Measurements from ENCODE around the gene SMCO3.

DNA sequence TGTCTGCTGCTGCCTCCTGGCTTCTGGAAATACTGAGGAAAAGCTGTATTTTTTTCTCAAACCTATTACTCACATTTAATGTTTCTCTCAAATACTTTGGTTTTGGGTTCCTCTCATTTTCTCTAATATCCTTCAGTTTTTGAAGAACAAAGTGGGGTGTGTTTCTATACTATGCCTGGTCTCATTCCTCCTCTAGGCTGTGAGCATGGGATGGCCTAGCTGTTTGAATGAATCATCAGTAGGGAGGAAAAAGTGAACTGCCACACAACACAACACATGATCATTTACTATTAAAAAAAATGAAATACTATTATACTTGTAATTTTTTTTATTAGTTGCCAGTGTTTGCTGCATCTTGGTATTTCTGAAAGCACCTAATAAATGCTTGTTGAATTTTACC is 11.3 kb upstream of the SMCO3 start:
- TF ChIP-seq ZNF654 (tag by site-specific recombination; IDR thresholded peaks at IDR 0.05; ENCODE audit: low read depth), result no peak
- TF ChIP-seq CTCF (tag by site-specific recombination; IDR thresholded peaks at IDR 0.05), result no peak
- TF ChIP-seq ZNF704 (tag by site-specific recombination; IDR thresholded peaks at IDR 0.05), result no peak
- no peak for TF ChIP-seq ZNF521 (tag by site-specific recombination; IDR thresholded peaks at IDR 0.05)
- TF ChIP-seq ZNF274 (IDR thresholded peaks at IDR 0.05; ENCODE audit: low read length), result no peak
- no peak for TF ChIP-seq ZNF274 (tag by site-specific recombination; IDR thresholded peaks at IDR 0.05; ENCODE audit: borderline replicate concordance)
- no peak for TF ChIP-seq ZNF335 (tag by site-specific recombination; conservative IDR thresholded peaks at IDR 0.05)
- TF ChIP-seq ZNF549 (tag by site-specific recombination; IDR thresholded peaks at IDR 0.05), result no peak
- no peak for TF ChIP-seq ZNF112 (tag by site-specific recombination; IDR thresholded peaks at IDR 0.05)
- TF ChIP-seq WT1 (tag by site-specific recombination; IDR thresholded peaks at IDR 0.05), result no peak
- no peak for TF ChIP-seq ZNF350 (tag by site-specific recombination; IDR thresholded peaks at IDR 0.05)
- no peak for TF ChIP-seq PRDM1 (tag by site-specific recombination; IDR thresholded peaks at IDR 0.05)
- no peak for TF ChIP-seq ZNF600 (tag by site-specific recombination; IDR thresholded peaks at IDR 0.05)
- TF ChIP-seq SP2 (tag by site-specific recombination; IDR thresholded peaks at IDR 0.05), result no peak
- no peak for TF ChIP-seq ZNF138 (tag by site-specific recombination; IDR thresholded peaks at IDR 0.05; ENCODE audit: borderline replicate concordance)

All from HEK293 (cell line).